PFSK-1 (cell line): Measurements from ENCODE around the gene LIPC.

ENCODE experiments used
- REST ChIP-seq, 2 experiments: IDR thresholded peaks; 2 replicates each; pipeline versions ENCODE4 v1.6.1 to v1.8.0; 2011 to 2012; ENCODE audit warnings: low read depth in 2 of 2, low read length in 2 of 2, control low read depth in 1 of 2, inconsistent platforms in 1 of 2, mild to moderate bottlenecking in 1 of 2, moderate library complexity in 1 of 2; ENCODE audit not compliant: insufficient read depth in 1 of 2
- TAF1 ChIP-seq: IDR thresholded peaks from 2 replicates; pipeline ENCODE4 v1.6.1; 2012; ENCODE audit warnings: low read length, control low read depth, borderline replicate concordance; ENCODE audit not compliant: insufficient read depth

DNA sequence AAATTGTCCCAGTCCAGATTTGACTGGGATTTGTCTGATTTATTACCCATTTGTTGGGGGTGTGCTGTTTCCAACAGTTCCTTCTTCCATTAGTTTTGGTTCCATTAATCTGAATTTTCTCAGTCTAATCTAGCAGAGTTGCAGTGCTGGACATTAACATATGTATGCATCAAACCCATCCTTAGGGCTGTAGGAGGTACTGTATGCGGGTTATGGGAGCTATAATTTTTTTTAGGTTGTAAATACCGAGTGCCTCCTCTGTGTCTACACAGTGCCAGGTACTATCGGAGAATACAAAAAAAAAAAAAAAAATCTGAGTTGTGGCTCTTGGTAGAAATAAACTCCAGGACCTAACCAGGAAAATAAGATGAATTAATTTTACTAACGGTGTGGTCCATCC lies 133.8 kb downstream of the LIPC start:
- no peak for TF ChIP-seq REST (IDR thresholded peaks at IDR 0.05; ENCODE audit: insufficient read depth in 1 of 2, low read depth in 2 of 2, low read length in 2 of 2)
- no peak for TF ChIP-seq TAF1
